Keratinocyte (primary cell): ENCODE data around the gene FXYD5.

Source experiments
- EZH2 ChIP-seq: IDR thresholded peaks from one replicate; pipeline ENCODE4 v1.6.1; 2012; ENCODE audit warnings: inconsistent platforms, mild to moderate bottlenecking, low read length, moderate library complexity
- TF ChIP-seq, protein P1 (sequence below), 3 experiments: IDR thresholded peaks in 1 of 3; conservative IDR thresholded peaks in 1 of 3; optimal IDR thresholded peaks in 1 of 3; 2 replicates in 2 of 3; 3 replicates in 1 of 3; pipeline versions ENCODE3 to v1.5.1; 2011; ENCODE audit warnings: low read length in 3 of 3, mild to moderate bottlenecking in 3 of 3, moderate library complexity in 2 of 3, control low read depth in 1 of 3, inconsistent platforms in 1 of 3; ENCODE audit not compliant: insufficient read depth in 2 of 3; ENCODE audit errors: extremely low read depth in 1 of 3

DNA sequence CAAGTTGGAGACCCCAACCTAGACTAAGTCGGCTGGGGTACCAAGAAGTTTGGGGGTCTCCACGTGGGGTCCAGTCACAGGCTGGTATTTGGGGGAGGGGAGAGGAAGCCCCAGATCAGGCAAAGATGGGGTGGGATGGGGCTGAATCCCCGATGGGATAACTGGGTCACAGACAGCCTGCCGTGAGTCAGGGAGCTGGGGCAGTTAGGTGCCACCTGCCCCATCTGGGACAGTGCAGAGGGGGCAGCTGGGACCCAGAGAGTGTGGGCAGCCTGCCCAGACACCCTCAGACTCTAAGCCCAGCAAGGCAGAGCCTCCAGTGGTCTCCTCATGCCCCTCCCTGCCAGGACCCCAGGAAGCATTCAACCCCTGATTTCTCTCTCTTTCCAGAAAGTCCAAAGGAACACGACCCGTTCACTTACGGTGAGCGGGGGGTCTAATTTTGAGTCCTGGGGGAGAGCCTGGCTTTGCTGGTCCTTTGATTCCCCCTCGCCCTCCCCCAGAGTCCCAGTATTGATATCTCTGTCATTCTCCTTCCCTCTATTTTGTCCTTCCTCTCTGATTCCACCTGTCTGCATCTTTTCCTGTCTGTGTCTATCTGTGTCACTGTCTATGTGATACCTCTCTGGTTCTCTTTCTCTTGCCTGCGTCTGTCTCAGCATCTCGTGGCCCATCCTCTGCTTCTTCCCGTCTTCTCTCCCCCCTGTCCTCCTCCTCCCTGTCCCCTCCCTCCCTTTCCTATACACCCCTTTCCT is 14.2 kb upstream of the FXYD5 start:
- TF ChIP-seq, protein P1, sequence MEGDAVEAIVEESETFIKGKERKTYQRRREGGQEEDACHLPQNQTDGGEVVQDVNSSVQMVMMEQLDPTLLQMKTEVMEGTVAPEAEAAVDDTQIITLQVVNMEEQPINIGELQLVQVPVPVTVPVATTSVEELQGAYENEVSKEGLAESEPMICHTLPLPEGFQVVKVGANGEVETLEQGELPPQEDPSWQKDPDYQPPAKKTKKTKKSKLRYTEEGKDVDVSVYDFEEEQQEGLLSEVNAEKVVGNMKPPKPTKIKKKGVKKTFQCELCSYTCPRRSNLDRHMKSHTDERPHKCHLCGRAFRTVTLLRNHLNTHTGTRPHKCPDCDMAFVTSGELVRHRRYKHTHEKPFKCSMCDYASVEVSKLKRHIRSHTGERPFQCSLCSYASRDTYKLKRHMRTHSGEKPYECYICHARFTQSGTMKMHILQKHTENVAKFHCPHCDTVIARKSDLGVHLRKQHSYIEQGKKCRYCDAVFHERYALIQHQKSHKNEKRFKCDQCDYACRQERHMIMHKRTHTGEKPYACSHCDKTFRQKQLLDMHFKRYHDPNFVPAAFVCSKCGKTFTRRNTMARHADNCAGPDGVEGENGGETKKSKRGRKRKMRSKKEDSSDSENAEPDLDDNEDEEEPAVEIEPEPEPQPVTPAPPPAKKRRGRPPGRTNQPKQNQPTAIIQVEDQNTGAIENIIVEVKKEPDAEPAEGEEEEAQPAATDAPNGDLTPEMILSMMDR (optimal IDR thresholded peaks at IDR 0.05 in 1 of 3, IDR thresholded peaks at IDR 0.05 in 1 of 3, conservative IDR thresholded peaks at IDR 0.05 in 1 of 3; ENCODE audit: extremely low read depth in 1 of 3, insufficient read depth in 2 of 3, low read length in 3 of 3) = no peak
- no peak for TF ChIP-seq EZH2
